Measurements from ENCODE around the gene LEPROT. TPM values are rescaled to one million over a fixed set of nuclear protein-coding genes. Genes with fewer than 3 reads are reported as not detected.

LEPROT gene
- total RNA-seq, 1 experiment from 2014 or later, result 16.0 TPM

- H3K4me3 ChIP-seq, result no peak overlapping the region
- no peak for DNase-seq
- no peaks in the 10 kb centered on the region for H3K9me3 ChIP-seq
These were observed 58.0 kb downstream of the LEPROT start for GRCh38 chr1:65478379-65479026.

GRCh38 chr1:65479554-65480204 is 59.2 kb downstream of the LEPROT start:
- no peak overlapping the region for H3K4me3 ChIP-seq
- no peak for DNase-seq
- no peaks in the 10 kb centered on the region for H3K9me3 ChIP-seq
- no peaks in the 10 kb centered on the region for H3K27me3 ChIP-seq
- H3K36me3 ChIP-seq, result no peaks in the 10 kb centered on the region

More at GRCh38 chr1:65478379-65479026, 58.0 kb downstream of the LEPROT start:
- Histone ChIP-seq H3K27me3 (no peaks in the 10 kb centered on the region), H3K36me3 (no peaks in the 10 kb centered on the region)

GRCh38 chr1:65480684-65481405 is 60.4 kb downstream of the LEPROT start:
- Histone ChIP-seq H3K9me3 (no peaks in the 10 kb centered on the region), H3K4me3 (no peak overlapping the region), H3K36me3 (no peaks in the 10 kb centered on the region), H3K27me3 (no peaks in the 10 kb centered on the region)
- DNase-seq, result no peak

GRCh38 chr1:65483993-65484754 is 63.7 kb downstream of the LEPROT start:
- DNase-seq, result no peak
- Histone ChIP-seq H3K4me3 (no peak overlapping the region), H3K27me3 (no peaks in the 10 kb centered on the region), H3K36me3 (no peaks in the 10 kb centered on the region), H3K9me3 (no peaks in the 10 kb centered on the region)

Other genes with a start within 250 kb of the LEPROT start
- not detected in 2 replicates for gene DNAJC6, start 111.1 kb upstream of the LEPROT start, total RNA-seq (2014; rRNA removed; shearing (Covaris generic); ENCODE audit: low replicate concordance)
- gene LEPR, start within 50 bp of the LEPROT start, total RNA-seq (2014; rRNA removed; shearing (Covaris generic); ENCODE audit: low replicate concordance), result 1.7 and 4.0 TPM in 2 replicates